Inferior parietal cortex (tissue), 1 donor: Measurements from ENCODE around the gene MATN1.

Source experiments
- DNase-seq: peaks from one replicate; pipeline ENCODE4 v3.0.0-alpha.2; 2016; ENCODE audit errors: extremely low spot score

The MATN1 gene

DNA sequence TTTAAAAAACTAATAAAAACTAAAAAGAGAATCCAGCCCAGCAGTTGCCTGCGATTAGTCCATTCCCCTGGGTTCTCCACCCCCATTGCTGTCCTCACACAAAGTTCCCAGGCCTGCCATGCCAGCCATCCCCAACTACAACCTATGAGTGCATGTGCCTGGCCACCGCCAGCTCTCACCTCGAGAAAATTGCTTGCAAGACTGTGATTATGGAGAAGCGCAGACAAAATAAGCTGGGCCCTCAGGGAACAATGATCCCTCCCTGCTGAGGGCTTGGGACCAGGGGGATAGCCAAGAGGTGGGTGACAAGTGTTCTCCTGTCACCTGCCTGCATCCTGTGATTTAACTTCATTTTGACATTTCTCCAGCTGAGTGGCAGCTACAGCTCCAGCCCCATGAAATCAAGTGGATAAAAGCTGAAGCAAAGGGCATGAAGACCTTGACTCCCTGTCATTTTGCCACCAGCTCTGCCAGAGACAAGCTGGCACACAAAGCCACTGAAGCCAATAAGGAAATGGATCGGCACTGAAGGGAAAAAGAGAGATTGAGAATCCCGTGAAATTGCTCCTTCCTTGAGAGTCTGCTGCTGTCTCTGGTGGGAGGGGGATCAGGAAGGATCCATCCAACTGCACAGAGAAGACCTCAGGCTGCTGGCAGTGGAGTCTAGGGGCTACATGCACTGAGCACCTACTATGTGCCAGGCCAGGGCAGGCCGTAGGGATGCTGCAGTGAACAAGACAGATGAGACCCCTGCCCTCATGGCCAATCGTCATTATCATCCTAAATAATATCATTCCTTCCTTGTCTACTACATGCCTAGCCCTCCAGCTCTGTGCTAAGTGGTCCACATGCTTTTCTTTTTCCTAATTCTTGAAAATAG lies 40.7 kb downstream of the MATN1 start:
- DNase-seq: no peak

DNA sequence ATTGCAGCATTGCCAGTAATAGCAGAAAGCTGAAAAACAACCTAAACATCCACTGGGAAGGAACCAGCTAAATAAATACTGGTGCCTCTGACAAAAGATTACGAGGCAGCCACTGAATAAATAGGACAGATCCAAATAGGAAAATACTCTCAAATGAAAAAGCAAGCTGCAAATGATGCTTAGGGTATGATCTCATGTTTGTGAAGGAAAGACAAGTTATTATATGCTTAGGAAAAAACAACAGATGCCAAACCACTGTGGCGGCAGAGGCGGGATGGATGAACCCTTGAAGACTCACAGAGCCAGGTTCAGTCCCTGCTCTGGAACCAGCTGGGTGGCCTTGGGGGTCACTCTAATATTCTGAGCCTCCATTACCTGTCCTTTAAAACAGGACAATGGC lies 41.6 kb downstream of the MATN1 start:
- no peak for DNase-seq

DNA sequence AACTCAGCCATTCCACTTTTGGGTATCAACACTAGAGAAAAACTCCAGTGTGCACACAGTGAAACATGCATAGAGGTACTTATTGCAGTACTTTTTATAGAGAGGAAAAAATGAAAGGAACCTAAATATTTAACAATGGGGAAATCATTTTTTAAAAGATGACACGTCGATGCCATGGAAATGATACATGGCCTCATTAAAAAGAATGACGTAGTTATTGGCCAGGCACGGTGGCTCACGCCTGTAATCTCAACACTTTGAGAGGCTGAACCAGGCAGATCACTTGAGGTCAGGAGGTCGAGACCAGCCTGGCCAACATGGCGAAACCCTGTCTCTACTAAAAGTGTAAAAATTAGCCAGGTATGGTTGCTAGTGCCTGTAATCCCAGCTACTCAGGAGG lies 42.5 kb downstream of the MATN1 start:
- DNase-seq: no peak

DNA sequence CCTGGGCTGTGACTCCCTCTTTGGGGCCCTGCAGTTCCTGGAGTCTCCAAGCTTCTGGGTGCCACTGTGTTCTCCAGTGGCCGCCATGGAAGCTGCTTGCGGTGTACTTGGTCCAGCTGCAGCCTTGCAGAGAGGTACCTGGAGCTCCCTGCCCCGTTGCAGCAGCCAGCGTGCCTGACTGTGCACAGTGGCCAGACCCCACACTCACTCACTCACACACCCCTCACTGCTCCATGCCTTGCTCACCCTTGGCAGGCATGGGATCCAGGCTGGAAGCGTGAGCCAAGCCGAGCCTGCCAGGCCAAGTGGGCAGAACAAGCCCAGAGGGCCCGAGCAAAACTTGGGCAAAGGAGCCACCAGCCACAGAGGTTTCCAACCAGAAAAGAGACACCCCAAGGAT lies 43.0 kb downstream of the MATN1 start:
- DNase-seq: no peak

DNA sequence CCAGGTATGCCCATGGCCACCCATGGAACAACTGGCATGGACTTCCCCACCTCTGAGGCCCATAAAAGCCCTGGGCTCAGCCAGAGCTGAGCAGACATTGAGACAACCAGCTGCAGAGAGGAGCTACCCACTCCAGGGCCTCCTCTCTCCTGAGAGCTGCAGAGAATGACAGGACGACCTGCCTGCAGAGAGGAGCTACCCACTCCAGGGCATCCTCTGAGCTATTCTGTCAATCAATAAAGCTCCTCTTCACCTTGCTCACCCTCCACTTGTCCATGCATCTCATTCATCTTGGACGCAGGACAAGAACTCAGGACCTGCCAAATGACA lies 43.4 kb downstream of the MATN1 start:
- DNase-seq: no peak

DNA sequence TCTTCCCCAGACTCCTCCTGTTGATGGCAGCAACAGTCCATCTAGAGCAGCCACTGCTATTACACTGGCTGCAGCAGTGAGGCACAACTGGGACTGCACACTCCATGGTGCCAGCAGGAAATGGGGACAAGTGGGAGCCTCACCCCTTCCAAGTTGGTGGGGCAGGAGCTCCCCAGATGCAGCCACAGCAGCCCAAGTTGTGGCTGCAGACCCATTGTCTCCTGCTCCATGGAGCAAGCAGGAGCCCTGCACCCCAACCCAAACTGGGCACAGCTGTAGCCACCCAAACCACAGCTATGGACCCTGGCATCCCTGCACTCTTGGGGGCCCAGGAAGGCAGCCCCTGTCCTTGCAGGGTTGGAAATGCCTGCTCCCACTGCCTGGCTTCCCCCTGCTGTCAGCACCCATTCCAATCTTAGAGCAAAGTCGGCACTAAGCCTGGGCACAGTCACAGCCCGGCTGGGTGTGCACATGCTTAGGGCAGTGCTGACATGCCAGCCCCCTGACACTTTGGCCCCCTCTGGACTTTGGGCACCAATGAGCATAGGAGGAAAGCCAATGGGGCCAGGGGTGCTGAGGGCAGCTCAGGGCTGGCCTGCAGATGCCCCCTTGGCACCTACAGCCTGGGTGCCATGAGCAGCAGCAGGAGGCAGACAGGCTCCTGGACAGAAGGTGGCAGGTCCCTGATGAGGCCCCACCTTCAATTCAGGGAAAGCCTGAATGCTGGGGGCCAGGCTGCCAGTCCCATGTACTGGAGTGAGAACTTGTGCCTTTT lies 44.0 kb downstream of the MATN1 start:
- DNase-seq: no peak

DNA sequence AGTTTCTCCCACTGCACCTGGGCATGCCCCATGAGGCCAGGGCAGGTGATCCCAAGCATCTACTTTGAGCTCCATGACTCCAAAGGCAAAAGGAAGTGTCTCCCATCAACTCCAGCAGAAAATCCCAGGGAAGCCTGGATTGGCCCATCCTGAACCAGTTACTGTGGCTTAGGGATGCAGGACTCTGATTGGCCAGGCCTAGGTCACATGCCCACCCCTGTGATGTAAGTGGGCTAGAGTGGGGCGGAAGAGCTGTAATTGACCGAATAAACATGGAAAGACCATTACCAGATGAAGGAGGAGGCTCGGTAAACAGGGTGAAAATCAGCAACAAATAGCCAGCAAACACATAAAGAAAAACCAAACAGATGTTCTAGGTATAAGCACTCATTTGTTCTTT lies 45.2 kb downstream of the MATN1 start:
- no peak for DNase-seq

DNA sequence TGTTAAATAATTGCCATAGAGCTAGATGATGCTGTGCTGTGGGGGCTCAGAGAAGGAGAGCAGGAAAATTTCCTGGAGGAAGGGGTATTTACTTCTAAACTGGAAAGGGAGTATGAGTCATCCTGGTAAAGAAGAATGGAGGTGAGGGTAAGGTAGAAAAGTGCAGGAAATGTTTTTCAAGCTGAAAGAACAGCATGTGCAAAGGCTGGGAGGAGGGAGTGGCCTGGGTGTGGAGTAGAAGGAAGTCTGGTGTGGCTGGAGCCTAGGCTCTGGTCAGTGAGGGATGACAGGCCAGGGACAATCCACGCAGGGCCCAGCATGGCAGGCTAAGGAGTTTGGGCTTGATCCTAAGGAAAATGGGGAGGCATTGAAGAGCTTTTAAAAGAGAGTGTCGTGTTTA lies 45.9 kb downstream of the MATN1 start:
- no peak for DNase-seq

DNA sequence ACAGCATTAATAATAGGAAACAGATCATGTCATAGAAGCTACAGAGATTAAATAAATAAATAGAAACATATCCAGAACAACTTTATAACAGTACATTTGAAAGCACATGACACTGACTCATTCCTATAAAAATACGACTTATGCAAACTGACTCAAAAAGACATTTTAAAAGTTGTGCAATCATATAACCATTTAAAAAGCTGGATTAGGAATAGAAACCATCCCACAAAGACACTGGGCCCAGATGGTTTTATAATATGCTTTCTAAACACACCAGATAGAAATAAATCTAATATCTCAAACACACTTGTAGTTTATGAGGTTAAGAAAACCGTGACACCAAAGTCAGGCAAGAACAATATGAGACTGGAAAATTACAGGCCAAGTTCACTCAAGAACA lies 47.6 kb downstream of the MATN1 start:
- DNase-seq: no peak

DNA sequence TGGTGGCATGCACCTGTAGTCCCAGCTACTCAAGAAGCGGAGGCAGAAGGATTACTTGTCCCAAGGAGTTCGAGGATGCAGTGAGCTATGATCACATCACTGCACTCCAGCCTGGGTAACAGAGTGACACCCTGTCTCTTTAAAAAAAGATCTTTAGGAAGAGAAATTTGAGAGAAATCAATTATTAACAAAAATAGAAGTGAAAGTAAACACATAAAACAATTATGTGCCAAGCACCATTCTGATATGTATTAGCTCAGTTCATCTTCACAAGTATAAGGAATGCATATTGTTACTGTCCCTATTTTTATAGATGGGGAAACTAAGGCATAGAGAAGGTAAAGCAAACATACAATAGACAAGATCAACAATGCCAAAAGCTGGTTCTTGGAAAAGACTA lies 48.1 kb downstream of the MATN1 start:
- no peak for DNase-seq

DNA sequence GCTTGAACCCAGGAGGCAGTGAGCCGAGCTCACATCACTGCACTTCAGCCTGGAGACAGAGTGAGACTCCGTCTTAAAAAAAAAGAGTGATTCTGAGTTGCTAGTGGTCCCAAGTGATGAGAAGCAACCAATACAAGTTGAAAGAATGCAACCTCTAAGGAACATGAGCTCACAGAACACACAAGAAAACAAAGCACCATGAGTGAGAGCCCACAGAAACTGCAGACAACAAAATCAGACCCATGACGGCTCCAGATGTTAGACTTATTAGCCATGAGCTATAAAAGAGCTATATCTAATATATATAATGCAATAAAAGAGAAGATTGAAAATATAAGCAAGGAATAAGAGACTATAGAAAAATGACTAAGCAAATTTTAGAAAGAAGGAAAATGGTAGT lies 50.0 kb downstream of the MATN1 start:
- no peak for DNase-seq

DNA sequence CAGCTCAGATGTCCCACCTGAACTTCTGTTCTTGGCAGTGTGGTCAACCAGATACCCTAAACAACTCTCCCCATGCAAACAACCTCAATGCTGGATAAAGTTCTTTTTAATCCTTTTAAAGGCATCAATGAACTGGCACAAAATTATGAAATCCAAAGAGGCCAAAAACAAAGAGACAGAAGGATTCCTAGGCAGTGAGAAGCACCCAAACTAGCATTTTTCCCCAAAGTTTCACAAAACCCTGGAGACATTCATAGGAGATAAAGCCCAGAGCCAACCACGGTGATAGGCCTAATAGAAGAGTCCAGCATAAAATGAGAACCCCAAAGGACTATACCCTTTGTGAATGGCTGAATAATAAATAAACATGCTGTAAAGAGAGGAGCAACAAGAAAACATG lies 50.7 kb downstream of the MATN1 start:
- DNase-seq: no peak

DNA sequence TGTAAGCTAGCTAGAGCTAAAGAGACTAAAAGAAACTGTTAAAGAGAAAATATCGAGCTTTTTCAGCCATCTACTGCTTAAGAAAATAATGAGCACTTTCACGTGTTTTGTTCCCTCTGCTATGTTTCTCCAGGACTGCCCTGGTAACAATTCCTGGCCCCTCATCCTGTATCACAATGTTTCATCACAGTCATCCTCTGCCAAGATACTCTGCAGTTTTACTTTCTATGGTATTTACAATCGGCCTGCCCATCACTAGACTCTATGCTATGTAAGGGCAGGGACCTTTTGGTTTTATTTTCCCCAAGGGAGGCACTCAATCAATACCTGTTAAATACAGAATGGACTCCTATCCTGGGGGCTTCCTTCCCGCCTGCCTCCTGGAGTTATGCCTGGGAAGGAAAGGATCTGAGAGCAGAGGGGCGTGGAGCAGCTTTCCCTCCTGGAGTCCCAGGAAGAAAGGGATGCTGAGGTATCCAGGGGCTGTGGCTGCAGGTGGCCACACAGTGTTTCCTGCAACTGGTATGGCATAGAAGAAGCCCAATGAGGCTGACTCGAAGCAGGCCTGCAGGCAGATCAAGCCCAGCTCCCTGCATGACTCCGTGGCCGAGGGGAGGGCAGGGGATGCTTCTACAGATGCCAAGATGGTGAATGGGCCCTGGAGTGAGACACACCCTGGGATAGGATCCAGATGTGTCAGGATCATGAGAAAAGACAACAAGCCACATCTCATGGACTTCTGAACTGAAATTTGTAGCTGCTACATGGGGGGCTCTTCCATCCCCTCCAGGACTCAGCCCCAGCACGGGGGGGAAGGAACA lies 52.9 kb downstream of the MATN1 start:
- DNase-seq: no peak

DNA sequence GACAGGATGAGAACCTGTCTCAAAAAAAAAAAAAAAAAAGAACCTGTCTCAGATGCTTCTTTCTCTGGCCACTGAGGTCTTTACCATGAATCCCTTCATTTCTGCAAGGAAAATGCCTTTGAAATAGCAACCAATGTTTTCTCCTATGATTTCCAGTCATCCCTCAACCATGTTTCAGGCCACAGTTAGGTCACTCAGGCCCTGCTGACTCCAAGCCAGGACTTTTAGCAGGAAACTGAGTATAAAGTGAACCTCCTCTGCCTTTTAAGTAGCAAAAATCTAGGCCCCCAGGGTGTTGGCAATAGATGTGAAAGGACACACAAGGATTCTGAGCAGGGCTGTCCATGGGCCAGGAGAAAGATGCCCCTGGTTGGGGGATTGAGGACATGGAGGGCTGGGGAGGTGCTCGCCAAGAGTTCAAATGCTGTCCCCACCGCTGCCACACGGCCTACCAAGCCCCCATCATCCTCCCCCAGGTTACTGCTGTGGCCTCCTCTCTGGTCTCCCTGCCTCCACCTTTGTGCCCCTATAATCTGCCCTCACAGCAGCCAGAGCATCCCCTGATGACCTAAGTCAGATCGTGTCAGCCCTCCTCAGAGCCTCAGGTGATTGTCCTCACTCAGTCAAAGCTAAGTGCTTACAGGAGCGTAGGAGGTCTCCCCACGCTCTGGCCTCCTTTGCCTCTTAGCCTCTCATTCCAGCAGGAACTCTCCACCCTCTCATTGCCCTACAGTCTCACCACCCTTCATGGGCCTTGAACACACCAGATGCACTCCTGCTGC lies 54.6 kb downstream of the MATN1 start:
- DNase-seq: no peak

DNA sequence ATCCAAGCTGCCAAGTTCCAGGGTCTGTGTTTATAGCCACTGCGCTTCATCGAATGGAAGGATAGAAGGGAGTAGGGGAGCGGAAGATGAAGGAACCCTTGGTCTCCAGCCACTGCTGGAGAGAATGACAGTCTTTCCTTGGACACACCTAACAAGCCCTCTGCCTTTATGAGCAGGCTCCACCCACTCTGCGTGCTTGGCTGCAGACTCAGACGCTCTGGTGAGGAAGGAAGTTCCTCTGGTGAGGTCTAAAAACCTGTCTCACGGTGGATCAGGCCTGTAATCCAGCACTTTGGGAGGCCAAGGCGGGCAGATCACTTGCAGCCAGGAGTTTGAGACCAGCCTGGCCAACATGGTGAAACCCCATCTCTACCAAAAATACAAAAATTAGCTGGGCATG lies 55.4 kb downstream of the MATN1 start:
- DNase-seq: no peak

DNA sequence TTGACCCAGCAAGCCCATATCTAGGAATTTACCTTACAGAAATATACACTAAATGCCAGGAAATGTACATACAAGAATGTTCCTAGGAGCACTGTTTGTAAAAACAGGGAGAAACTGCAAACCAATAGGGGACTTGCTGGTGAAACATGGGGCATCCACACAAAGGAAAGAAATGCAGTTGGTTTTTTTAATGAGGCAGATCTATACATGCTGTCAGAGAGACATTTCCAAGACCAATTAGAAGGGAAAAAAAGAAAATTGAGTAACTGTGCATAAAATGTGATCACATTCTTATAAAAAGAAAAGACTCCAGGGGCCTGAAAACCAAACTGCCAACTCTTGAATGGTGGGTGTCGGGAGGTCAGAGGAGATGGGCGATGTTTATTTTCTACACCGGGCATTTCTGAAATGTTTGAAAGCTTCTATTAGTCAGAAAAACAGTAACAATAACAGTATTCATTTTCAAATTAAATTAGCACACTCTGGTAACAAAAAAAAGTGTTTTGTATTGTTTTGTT lies 56.6 kb downstream of the MATN1 start:
- no peak for DNase-seq

DNA sequence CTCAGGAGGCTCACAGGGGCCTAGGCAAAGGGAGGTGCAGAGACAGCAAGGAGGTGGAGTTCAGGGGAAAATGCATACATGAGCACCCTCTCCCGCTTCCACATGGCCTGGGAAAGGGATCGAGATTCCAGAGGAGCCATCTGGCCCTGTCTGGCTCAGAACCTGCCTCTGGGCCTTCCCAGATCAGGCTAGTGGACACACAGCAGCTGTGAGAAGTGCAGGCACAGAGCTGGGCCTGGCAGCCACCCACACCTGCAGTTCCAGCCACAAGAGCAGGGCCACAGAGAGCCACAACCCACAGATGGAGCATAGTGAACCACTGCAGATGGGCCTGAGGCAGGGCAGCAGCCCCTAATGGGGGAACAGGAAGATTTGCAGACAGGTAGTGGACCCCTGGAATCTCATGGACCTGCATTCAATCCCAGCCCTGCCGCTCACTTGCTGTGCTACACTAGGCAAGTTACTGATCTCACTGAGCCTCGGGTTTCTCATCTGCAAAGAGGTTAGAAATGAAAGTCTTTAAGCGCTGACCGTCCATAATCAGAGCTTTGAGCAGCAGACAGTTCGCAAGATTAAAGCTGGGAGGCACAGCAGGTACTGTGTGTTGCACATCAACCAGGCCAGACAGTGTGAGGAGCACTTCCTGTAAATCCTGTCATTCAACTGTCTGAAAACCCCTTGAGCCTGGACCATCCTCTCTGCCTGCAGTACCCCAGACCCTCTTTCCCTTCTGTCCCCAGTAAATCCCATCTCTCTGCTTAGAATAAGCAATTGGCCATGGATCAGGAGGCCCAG lies 58.0 kb downstream of the MATN1 start:
- DNase-seq: no peak

DNA sequence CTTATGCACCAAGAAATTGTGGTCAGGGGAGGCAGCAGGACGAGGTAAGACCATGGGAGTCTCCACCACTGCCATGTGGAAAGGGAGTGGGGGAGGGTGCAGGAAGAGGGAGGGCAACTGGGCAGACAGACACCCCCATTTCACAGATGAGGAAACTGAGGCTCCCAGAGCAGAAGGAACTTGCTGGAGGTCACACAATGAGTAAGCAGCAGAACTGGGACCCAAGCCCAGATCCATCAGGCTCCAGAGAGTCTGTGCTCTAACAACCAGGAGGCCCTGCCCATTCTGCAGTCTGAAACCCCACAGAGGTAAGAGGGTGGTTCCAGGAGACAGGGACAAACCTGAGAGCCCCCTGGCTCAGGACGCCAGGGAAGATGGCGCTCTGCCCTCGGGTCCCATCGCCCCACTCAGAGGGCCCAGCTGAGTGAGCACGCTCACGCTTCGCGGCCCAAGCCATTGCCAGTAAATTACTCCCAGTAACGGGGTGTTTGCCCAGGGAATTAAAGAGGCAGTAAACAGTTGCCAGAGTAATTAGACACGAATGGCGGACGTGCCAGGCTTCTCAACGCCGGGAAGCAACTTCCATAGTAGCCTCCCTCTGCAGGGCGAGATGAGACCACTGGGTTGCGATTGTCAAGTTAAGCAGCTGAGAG lies 59.2 kb downstream of the MATN1 start:
- DNase-seq: no peak

DNA sequence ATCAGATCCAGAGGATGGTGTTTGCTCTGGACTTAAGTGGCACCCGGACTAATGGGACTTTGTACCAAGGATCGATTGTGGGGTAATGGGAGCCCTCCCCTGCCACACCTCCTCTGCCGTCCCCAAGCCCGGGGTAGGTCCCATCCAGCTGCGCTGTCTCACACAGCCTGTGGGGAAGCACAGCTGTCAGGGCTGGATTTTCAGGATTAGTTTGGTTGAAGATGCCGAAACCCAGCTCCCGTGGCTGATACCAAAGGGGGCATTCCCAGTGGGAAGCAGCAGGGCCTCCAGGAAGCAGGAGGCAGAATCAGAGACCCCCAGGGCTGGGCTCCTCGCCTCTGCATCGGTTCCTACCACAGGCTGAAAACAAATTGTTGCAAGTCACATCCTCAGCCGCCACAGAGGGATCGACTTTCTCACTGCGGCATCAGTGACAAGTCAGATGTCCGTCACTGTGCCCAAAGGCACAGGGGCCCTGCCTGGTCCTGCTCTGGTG lies 59.7 kb downstream of the MATN1 start:
- no peak for DNase-seq

DNA sequence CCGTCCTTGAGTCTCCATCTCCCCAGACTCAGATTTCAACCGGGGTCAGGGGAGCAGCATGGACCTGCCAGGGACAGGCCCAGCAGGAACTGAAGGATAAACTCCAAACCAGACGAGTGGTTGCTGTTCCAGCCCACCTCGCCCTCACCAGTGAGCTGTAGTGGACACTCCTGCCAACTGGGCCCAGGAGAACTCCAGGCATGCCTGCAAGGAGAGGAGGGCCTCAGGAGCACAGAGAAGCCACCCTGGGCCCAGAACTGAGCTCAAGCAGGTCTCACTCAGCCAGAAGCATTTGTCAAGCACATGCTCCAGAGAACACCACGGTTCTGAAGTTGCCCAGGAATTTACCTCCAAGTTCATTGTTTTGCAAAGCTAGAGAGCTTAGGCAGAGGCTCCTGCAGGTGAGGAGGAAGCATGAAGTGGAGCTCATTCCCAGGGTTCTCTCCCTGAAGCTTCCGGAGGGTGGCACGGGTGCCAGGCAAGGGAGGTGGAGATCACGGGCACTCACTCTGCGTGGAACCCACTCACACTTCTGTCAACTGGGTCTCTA lies 61.0 kb downstream of the MATN1 start:
- DNase-seq: no peak
